Endothelial cell (in vitro differentiated cells): Measurements from ENCODE around the gene METRN. TPM values are rescaled to one million over a fixed set of nuclear protein-coding genes. Genes with fewer than 3 reads are reported as not detected.

Experiments
- DNase-seq: peaks from one replicate; pipeline ENCODE4 v3.0.0; 2021; ENCODE audit warnings: low spot score
- H3K27ac Mint-ChIP-seq: one replicate; pipeline ENCODE4 v1.8.0; 2021; ENCODE audit warnings: mixed read lengths, inconsistent platforms; ENCODE audit not compliant: unreplicated experiment
- H3K27me3 Mint-ChIP-seq: one replicate; pipeline ENCODE4 v1.8.0; 2021; ENCODE audit warnings: mild to moderate bottlenecking, moderate library complexity, mixed read lengths, inconsistent platforms; ENCODE audit not compliant: unreplicated experiment
- H3K36me3 Mint-ChIP-seq: one replicate; pipeline ENCODE4 v1.8.0; 2021; ENCODE audit warnings: mild to moderate bottlenecking, low read depth, mixed read lengths, inconsistent platforms; ENCODE audit not compliant: unreplicated experiment
- H3K4me1 Mint-ChIP-seq: one replicate; pipeline ENCODE4 v1.8.0; 2021; ENCODE audit warnings: mild to moderate bottlenecking, mixed read lengths, inconsistent platforms; ENCODE audit not compliant: unreplicated experiment
- H3K4me3 Mint-ChIP-seq: one replicate; pipeline ENCODE4 v1.8.0; 2021; ENCODE audit warnings: mild to moderate bottlenecking, mixed read lengths, inconsistent platforms; ENCODE audit not compliant: unreplicated experiment
- H3K9me3 Mint-ChIP-seq: one replicate; pipeline ENCODE4 v1.8.0; 2021; ENCODE audit warnings: mixed read lengths, inconsistent platforms; ENCODE audit not compliant: unreplicated experiment
- total RNA-seq: library from RNA; stranded (reverse); fragmentation: NEBNext Ultra II Directional; extraction: Animal tissue kit (Norgen Biotek cat#: 25700); gene quantifications from one replicate; pipeline ENCODE4 v1.2.1, GENCODE V29; 2021; ENCODE audit not compliant: unreplicated experiment
- TF ChIP-seq, protein P1 (sequence below): fragments of 200-600 bp; sonication (generic); IDR thresholded peaks from one replicate; pipeline ENCODE4 v1.5.0; 2021; ENCODE audit warnings: antibody characterized with exemption; ENCODE audit not compliant: unreplicated experiment

The METRN gene
- total RNA-seq, 1 donor from 2014 or later, result 11.2 TPM

DNA sequence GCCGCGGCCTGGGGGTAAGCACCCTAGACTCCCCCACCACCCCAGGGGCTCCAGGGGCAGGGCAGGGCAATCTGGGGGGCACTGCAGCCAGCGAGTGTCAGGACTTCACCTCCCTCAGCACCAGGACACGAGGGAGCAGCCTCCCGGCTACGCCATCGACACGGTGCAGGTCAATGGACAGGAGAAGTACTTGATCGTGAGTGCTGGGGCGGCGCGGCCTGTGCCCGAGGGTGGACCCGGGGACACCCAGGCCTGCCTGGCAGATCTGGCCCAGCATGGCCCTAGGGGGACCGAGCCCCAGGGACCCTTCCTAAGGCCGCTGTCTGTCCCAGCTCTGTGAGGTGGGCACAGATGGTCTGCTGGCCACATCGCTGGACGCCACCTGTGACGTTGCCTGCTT lies 42.5 kb upstream of the METRN start:
- Mint-ChIP-seq H3K27me3 (peaks cover 12% of the 10 kb centered on the region), H3K4me3 (no peak overlapping the region), H3K9me3 (no peaks in the 10 kb centered on the region), H3K36me3 (no peaks in the 10 kb centered on the region), H3K4me1 (no peaks in the 10 kb centered on the region), H3K27ac (no peak overlapping the region)
- no peak for DNase-seq
- TF ChIP-seq, protein P1, sequence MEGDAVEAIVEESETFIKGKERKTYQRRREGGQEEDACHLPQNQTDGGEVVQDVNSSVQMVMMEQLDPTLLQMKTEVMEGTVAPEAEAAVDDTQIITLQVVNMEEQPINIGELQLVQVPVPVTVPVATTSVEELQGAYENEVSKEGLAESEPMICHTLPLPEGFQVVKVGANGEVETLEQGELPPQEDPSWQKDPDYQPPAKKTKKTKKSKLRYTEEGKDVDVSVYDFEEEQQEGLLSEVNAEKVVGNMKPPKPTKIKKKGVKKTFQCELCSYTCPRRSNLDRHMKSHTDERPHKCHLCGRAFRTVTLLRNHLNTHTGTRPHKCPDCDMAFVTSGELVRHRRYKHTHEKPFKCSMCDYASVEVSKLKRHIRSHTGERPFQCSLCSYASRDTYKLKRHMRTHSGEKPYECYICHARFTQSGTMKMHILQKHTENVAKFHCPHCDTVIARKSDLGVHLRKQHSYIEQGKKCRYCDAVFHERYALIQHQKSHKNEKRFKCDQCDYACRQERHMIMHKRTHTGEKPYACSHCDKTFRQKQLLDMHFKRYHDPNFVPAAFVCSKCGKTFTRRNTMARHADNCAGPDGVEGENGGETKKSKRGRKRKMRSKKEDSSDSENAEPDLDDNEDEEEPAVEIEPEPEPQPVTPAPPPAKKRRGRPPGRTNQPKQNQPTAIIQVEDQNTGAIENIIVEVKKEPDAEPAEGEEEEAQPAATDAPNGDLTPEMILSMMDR, result no peak

- TF ChIP-seq, protein P1, result no peak
- no peak for DNase-seq
- Mint-ChIP-seq H3K9me3 (no peaks in the 10 kb centered on the region), H3K27ac (no peak overlapping the region), H3K27me3 (peaks cover 12% of the 10 kb centered on the region), H3K4me3 (no peak overlapping the region), H3K36me3 (no peaks in the 10 kb centered on the region), H3K4me1 (no peaks in the 10 kb centered on the region)
Observed at GRCh38 chr16:672851-673250, 42.1 kb upstream of the METRN start.

DNA sequence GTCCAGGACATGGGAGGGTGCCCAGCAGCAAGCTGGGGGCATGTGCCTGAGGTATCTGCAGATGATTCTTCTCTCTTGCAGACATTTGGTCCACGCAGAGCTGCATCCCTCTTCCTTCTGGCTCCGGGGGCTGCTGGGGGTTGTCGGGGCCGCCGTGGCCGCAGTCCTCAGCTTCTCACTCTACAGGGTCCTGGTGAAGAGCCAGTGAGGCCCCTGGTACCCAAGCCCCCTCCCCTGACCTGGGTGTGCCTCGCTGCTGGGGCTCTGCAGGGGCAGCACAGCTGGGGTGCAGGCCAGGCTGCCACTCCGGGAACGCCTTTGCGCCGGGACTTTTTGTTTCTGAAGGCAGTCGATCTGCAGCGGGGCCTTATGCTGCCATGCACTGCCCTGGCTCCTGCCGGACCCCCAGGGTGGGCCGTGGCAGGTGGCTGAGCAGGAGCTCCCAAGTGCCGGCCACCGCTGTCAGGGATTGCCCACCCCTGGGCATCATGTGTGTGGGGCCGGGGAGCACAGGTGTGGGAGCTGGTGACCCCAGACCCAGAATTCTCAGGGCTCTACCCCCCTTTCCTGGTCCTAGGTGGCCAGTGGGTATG lies 41.4 kb upstream of the METRN start:
- TF ChIP-seq, protein P1, result no peak
- H3K4me1 Mint-ChIP-seq, result no peaks in the 10 kb centered on the region
- no peaks in the 10 kb centered on the region for H3K36me3 Mint-ChIP-seq
- peaks cover 12% of the 10 kb centered on the region for H3K27me3 Mint-ChIP-seq
- no peak overlapping the region for H3K4me3 Mint-ChIP-seq
- H3K27ac Mint-ChIP-seq, result no peak overlapping the region
- DNase-seq, result no peak
- no peaks in the 10 kb centered on the region for H3K9me3 Mint-ChIP-seq

GRCh38 chr16:674214-674881 lies 40.6 kb upstream of the METRN start:
- peaks cover 15% of the 10 kb centered on the region for H3K27me3 Mint-ChIP-seq
- TF ChIP-seq, protein P1, result no peak
- H3K4me1 Mint-ChIP-seq, result no peaks in the 10 kb centered on the region
- no peaks in the 10 kb centered on the region for H3K9me3 Mint-ChIP-seq
- no peak overlapping the region for H3K4me3 Mint-ChIP-seq
- DNase-seq, result no peak
- no peak overlapping the region for H3K27ac Mint-ChIP-seq
- no peaks in the 10 kb centered on the region for H3K36me3 Mint-ChIP-seq
